ENCODE measurements around the gene HTT.

DNA sequence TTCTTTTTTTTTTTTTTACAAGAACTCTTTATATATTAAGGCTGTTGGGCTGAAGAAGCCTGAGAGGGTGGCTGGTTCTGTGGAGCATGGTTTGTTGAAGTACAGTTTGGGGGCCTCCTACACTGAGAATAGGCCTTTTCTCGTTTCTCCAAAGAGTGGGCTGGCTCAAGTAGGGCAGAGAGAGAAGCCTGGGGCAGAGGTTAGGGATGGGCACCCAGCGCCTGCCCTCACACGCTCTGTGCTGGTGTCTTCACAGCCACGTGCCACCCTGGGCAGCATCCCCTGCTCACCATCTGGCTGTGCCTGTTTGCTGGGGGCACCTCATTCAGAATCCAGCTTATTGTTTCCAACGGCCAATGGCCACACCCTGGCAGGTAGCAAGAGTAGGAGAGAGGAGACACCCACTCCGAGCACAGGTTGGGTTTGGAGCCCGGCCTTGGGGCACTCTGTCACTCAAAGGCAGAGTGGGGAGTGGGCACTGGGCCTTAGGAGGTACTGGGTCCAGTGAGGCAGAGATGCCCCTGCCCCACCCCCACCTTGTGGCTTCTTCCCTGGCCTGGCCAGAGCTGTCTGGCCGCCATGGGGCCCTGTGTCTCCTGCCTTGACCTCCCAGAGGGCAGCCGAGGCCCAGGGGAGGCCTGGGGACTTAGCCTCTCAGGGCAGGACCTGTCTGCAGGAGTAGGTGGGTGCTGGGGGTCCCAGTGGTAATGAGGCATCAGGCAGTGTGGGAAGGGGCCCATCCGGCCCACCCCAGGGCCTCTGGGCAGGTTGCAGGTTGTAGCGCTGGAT lies 177.4 kb downstream of the HTT start:
- TF ChIP-seq POLR2A (IDR thresholded peaks at IDR 0.05) = no peak
- TF ChIP-seq, protein P1, sequence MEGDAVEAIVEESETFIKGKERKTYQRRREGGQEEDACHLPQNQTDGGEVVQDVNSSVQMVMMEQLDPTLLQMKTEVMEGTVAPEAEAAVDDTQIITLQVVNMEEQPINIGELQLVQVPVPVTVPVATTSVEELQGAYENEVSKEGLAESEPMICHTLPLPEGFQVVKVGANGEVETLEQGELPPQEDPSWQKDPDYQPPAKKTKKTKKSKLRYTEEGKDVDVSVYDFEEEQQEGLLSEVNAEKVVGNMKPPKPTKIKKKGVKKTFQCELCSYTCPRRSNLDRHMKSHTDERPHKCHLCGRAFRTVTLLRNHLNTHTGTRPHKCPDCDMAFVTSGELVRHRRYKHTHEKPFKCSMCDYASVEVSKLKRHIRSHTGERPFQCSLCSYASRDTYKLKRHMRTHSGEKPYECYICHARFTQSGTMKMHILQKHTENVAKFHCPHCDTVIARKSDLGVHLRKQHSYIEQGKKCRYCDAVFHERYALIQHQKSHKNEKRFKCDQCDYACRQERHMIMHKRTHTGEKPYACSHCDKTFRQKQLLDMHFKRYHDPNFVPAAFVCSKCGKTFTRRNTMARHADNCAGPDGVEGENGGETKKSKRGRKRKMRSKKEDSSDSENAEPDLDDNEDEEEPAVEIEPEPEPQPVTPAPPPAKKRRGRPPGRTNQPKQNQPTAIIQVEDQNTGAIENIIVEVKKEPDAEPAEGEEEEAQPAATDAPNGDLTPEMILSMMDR (IDR thresholded peaks at IDR 0.05) = no peak
